Activated B cell treated with CpG ODN at 0.5 μM for 24 hours (primary cell): ENCODE data around the gene CAMKK1. TPM values are rescaled to one million over a fixed set of nuclear protein-coding genes. Genes with fewer than 3 reads are reported as not detected.

Experiments
- ATAC-seq: fragments of 200-7000 bp; cut with Tn5 transposase; one replicate; pipeline ENCODE4 v1.10.0; 2021; ENCODE audit warnings: low read depth, mild to moderate bottlenecking, moderate library complexity
- CTCF ChIA-PET: fragments of 350-600 bp; sonication (Branson Sonifier 250); formaldehyde crosslinking; loops from one replicate; lab custom pipeline; 2021; ENCODE audit warnings: antibody characterized with exemption; lab: Charles Lee
- POLR2A ChIA-PET: fragments of 350-600 bp; sonication (Branson Sonifier 250); formaldehyde crosslinking; loops from one replicate; lab custom pipeline; 2021; ENCODE audit warnings: antibody characterized with exemption; lab: Charles Lee
- DNase-seq: peaks from one replicate; pipeline ENCODE4 v3.0.0; 2022
- H3K27ac Mint-ChIP-seq: one replicate; pipeline ENCODE4 v1.8.0; 2020; ENCODE audit warnings: mixed read lengths
- H3K27me3 Mint-ChIP-seq: one replicate; pipeline ENCODE4 v1.8.0; 2021; ENCODE audit warnings: mixed read lengths
- H3K36me3 Mint-ChIP-seq: one replicate; pipeline ENCODE4 v1.8.0; 2021; ENCODE audit warnings: low read depth, mixed read lengths
- H3K4me1 Mint-ChIP-seq: one replicate; pipeline ENCODE4 v1.8.0; 2021; ENCODE audit warnings: mixed read lengths
- H3K4me3 Mint-ChIP-seq: one replicate; pipeline ENCODE4 v1.8.0; 2020; ENCODE audit warnings: mild to moderate bottlenecking, mixed read lengths
- H3K9me3 Mint-ChIP-seq: one replicate; pipeline ENCODE4 v1.8.0; 2020; ENCODE audit warnings: mixed read lengths
- intact Hi-C: fragments of 100-400 bp; cut with micrococcal nuclease; formaldehyde crosslinking; loops from one replicate; pipeline ENCODE4 v1.15.1; 2024
- total RNA-seq: library from RNA; stranded (reverse); gene quantifications from 2 replicates; pipeline ENCODE4 v1.2.3, GENCODE V29; 2022
- TF ChIP-seq, protein P1 (sequence below): fragments of 200-600 bp; IDR thresholded peaks from one replicate; pipeline ENCODE4 v1.8.0; 2022; ENCODE audit warnings: antibody characterized with exemption, mild to moderate bottlenecking

Gene CAMKK1
- total RNA-seq, 1 donor from 2014 or later, result 6.1 TPM

DNA sequence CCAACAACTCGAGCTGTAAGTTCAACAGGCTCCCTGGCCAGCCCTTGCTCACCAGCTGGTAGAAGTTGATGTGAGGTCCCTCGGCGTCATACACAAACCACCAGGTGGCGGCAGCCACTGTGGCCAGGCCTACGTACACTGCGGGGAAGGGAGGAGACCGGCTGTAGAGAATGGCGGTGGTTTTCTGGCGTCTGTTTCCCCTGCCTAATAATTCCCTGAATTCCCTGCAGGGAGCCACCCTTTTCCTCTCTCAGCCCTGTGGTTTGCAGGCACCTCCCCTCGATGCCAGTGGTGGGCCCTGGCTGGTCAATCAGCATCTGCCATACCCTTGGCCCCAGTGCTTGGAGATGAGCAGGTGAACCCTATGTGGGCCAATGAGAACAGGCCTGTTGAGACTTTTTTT, 42.3 kb upstream of the CAMKK1 start:
- Mint-ChIP-seq H3K9me3 (no peaks in the 10 kb centered on the region), H3K4me3 (no peak overlapping the region), H3K4me1 (no peaks in the 10 kb centered on the region), H3K36me3 (peaks cover 80% of the 10 kb centered on the region), H3K27me3 (no peaks in the 10 kb centered on the region), H3K27ac (peak overlapping the region; percentile 59)
- DNase-seq (no peak), ATAC-seq (peak; percentile 84)
- TF ChIP-seq, protein P1, sequence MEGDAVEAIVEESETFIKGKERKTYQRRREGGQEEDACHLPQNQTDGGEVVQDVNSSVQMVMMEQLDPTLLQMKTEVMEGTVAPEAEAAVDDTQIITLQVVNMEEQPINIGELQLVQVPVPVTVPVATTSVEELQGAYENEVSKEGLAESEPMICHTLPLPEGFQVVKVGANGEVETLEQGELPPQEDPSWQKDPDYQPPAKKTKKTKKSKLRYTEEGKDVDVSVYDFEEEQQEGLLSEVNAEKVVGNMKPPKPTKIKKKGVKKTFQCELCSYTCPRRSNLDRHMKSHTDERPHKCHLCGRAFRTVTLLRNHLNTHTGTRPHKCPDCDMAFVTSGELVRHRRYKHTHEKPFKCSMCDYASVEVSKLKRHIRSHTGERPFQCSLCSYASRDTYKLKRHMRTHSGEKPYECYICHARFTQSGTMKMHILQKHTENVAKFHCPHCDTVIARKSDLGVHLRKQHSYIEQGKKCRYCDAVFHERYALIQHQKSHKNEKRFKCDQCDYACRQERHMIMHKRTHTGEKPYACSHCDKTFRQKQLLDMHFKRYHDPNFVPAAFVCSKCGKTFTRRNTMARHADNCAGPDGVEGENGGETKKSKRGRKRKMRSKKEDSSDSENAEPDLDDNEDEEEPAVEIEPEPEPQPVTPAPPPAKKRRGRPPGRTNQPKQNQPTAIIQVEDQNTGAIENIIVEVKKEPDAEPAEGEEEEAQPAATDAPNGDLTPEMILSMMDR, result no peak
- CTCF ChIA-PET, result interaction anchor here (0.7 to 2.8 kb wide), 12 partner anchors 11 to 73 kb away, joined by 3 to 22 read pairs (median 4); partner anchors contain the start of gene P2RX1
- intact Hi-C loops, result loop anchor here (1.0 to 2.0 kb wide), 3 partner anchors 28 to 70 kb away; no protein-coding TSS in a partner anchor
- POLR2A ChIA-PET, result interaction anchor here (0.7 to 1.9 kb wide), 8 partner anchors 10 to 70 kb away, joined by 4 to 11 read pairs (median 6); partner anchors contain the start of gene P2RX1

DNA sequence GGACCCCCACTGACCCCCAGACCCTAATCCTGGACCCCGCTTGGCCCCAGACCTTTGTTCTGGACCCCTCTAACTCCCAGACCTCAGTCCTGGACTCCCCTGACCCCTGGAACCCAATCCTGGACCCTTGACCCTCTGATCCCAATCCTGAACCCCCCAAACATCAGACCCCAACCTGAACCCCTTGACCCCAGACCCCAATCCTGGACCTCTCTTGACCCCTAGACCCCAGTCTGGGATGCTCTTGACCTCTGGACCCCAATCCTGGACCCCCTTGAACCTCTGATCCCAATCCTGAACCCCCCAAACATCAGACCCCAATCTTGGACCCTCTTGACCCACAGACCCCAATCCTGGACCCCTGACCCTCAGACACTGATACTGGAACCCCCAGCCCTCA, 36.9 kb upstream of the CAMKK1 start:
- Mint-ChIP-seq H3K4me3 (no peak overlapping the region), H3K27ac (no peak overlapping the region), H3K4me1 (peaks cover 10% of the 10 kb centered on the region), H3K27me3 (no peaks in the 10 kb centered on the region), H3K9me3 (no peaks in the 10 kb centered on the region), H3K36me3 (peaks cover 76% of the 10 kb centered on the region)
- TF ChIP-seq, protein P1, result no peak
- no peak for ATAC-seq
- POLR2A ChIA-PET, result no interaction called here
- intact Hi-C loops, result no loop called here
- no peak for DNase-seq
- CTCF ChIA-PET, result no interaction called here

DNA sequence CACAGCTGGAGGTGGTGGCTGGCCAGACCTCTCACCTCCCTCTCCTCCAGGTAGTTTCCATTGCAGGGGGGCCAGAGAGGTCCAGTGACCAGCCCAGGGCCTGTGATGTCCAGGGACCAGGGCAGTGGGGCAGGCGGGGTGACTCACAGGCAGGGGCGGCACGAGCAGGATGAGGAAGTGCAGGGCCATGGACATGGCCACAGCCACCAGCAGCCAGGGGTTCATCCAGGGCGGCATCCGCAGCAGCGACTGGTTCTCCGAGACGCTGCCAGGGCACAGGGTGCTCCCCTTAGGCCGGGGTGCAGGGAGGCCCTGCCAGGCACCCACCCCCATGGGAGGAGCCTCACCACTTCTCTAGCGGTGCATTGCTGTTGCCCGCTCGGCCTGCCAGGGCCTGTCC, 36.3 kb upstream of the CAMKK1 start:
- H3K27me3 Mint-ChIP-seq, result no peaks in the 10 kb centered on the region
- TF ChIP-seq, protein P1, result no peak
- H3K4me1 Mint-ChIP-seq, result peaks cover 10% of the 10 kb centered on the region
- no peak for DNase-seq
- peaks cover 79% of the 10 kb centered on the region for H3K36me3 Mint-ChIP-seq
- intact Hi-C loops, result no loop called here
- no peak overlapping the region for H3K27ac Mint-ChIP-seq
- CTCF ChIA-PET, result no interaction called here
- ATAC-seq, result no peak
- H3K4me3 Mint-ChIP-seq, result no peak overlapping the region
- H3K9me3 Mint-ChIP-seq, result no peaks in the 10 kb centered on the region
- POLR2A ChIA-PET, result interaction anchor here (0.6 to 0.9 kb wide), 3 partner anchors 13 to 17 kb away, joined by 3 read pairs; no protein-coding TSS in a partner anchor

DNA sequence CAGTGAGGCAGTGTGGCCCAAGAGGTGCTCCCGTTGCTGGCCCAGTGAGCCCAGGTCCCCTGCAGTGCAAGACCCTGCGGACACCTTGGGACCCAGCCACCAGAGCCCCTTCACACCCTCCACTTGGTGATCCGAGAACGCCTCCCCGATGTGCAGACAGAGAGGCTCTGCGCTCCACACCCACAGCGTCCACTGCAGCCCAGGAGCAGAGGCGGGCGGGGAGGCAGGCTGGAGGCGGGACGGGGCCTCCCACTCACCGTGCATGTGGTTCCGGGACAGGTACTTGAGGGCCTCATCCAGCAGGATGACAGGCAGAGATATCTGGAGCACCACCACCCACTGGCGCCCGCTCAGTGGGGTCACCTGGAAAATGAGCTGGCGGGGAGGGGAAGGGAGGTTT, 35.6 kb upstream of the CAMKK1 start:
- H3K4me1 Mint-ChIP-seq, result peaks cover 12% of the 10 kb centered on the region
- POLR2A ChIA-PET, result interaction anchor here (0.6 to 0.9 kb wide), 3 partner anchors 12 to 17 kb away, joined by 3 read pairs; no protein-coding TSS in a partner anchor
- DNase-seq (no peak), ATAC-seq (no peak)
- H3K36me3 Mint-ChIP-seq, result peaks cover 80% of the 10 kb centered on the region
- H3K9me3 Mint-ChIP-seq, result no peaks in the 10 kb centered on the region
- CTCF ChIA-PET, result no interaction called here
- H3K27ac Mint-ChIP-seq, result no peak overlapping the region
- H3K27me3 Mint-ChIP-seq, result no peaks in the 10 kb centered on the region
- intact Hi-C loops, result no loop called here
- H3K4me3 Mint-ChIP-seq, result no peak overlapping the region
- TF ChIP-seq, protein P1, result no peak

DNA sequence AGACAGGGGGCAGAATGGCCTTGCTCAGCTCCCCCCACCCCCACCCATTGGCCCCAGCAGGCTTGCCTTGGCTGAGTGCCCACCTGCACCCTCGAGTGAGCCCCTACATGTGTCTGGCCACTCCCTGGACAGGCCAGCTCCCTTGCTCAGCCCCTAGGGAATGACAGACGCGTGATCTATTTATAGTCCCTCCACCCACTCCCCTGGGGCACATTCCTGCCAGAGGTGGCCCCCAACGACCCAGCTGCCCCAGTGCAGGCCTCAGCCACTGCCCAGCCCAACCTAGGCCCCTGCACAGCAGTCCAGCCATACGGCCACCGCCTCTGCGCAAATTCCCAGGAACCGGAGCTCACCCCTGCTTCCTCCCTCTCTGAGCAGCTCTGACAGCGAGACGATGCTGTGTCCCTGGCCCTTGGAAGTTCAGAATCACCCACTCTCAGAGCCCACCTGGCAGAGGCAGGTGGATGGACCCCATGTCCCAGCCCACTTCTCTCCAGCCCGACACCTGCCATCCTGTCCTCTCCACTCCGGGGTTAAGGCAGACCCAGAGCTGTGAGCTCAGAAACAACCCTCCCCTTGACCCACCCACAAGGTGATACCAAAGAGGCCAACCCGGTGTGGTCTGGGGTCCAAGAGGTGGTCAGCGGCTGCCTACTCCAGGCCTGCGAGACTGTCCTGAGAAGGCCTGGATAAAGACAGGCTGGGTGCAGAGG, 34.9 kb upstream of the CAMKK1 start:
- ChIA-PET POLR2A (interaction anchor here (0.5 kb wide), 1 partner anchor 22 kb away, joined by 10 read pairs; no protein-coding TSS in a partner anchor), CTCF (interaction anchor here (2.0 kb wide), 1 partner anchor 14 kb away, joined by 8 read pairs; no protein-coding TSS in a partner anchor)
- intact Hi-C loops, result no loop called here
- H3K27me3 Mint-ChIP-seq, result no peaks in the 10 kb centered on the region
- peaks cover 17% of the 10 kb centered on the region for H3K4me1 Mint-ChIP-seq
- H3K4me3 Mint-ChIP-seq, result no peak overlapping the region
- H3K27ac Mint-ChIP-seq, result peak overlapping the region; percentile 76
- DNase-seq (no peak), ATAC-seq (no peak)
- TF ChIP-seq, protein P1, result no peak
- peaks cover 76% of the 10 kb centered on the region for H3K36me3 Mint-ChIP-seq
- no peaks in the 10 kb centered on the region for H3K9me3 Mint-ChIP-seq
